Limb (tissue), 2 donors: Measurements from ENCODE around the gene CHPF.

ENCODE experiments used
- DNase-seq, 2 donors: peaks; one replicate each; pipeline ENCODE4 v3.0.0-alpha.2; 2016; ENCODE audit errors: extremely low spot score in 2 of 2

The CHPF gene

DNA sequence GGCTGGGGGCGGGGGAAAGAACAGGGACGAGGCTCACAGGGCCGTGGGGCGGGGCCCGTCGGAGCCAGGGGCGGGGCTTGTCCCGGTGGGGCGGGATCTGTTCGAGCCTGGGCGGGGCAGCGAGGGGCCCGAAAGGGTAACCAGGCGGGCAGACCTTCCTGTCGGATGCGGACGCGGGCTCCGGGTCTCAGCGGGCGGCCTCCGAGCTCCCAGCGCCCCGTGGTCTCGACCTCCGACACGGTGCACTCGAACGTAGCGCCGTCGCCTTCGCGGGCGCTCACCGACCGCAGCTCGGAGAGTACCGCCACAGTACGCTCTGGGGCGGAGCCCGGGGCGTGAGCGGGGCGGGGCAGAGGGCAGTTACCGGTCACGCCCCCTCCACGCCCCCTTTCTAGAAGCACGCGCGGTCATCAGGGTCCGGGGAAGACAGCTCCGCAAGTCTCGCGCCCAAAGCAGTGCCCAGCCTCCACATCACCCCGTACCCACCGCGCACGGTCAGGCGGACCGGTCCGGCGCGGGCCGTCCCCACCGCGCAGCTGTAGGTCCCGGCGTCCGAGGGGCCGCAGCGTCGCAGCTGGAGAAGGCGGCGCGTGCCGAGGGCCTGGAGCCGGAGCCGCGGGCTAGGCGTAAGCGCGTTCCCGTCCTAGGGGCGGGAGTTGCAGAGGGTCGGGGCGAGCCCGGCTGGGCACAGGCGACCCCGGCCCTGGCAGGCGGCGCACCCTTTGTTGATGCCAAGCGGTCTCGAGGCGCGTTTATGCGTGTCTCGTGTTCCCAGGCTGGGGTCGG is 9.0 kb upstream of the CHPF start:
- peak; percentile 82 to 95 for DNase-seq

DNA sequence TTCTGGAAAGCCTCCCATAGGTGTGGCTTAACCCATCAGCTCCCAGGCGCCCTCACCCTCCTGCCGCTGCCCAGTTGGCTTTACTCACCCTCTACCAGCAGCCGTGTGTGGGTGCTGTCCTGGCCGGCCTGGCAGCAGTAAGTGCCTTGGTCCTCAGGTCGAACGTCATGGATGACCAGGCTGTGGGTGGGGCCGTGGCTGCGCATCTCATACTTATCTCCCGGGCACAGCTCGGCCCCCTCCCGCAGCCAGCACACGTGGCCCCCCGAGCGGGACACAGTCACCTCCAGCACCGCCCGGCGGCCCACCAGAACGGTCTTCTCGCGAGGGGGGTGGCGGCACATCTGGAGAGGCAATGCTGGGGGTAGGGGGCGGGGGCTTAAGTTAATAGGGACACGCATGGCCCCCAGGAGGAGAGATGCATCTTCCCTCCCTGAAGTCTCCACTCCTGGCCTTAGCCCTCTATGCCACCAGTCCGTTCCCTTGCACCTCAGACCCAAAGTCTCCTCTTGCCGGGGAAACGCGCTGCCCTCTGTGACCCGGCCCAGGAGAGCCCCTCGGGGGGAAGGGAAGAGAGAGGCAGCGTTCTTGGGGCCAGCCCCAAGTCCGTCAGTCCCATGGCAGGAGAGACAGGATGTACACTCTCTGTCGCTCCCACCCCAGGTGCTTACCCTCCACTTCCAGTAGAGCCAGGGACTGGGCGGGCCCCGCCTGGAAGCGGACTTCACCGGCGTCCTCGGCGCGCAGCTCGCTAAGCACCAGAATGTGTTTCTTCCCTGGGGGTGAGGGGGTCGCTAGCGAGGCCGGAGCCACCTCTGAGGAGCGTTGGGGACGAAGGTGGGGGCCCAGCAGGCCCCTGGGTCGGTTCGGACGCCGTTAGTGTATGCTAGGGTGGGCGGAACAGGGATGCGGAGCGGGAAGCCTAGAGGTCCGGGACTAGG is 8.1 kb upstream of the CHPF start:
- no peak for DNase-seq

DNA sequence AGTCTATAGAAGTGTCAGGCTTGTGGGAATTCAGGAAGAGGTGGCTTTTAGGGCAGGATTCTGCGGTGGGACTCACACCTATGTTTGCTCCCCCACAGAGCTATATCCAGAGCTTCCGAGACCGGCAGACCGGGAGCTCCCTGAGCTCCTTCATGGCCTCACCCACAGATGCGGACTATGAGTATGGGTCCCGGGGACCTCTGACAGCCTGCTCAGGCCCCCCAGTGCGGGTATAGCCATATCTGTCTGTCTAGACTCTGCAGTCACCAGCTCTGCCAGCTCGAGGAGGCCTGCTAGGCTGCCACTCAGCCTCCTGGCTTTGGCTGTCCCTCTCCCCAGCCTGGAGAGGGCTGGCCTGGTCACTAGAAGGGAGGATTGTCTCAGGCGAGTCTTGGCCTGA is 6.0 kb upstream of the CHPF start:
- no peak for DNase-seq

DNA sequence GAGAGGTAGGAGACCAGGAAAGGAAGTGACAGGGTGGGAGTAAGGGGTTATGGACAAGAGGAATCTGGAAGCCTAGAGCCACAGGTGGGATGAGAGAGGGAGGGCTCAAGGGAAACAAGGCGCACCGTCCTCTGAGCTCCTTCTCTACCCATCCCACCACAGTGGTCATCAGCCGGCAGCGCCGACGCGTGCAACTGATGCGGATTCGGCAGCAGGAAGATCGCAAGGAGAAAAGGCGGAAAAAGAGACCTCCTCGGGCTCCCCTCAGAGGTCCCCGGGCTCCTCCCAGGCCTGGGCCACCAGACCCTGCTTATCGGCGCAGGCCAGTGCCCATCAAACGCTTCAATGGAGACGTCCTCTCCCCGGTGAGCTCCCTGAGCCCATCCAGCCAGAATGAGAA is 5.4 kb upstream of the CHPF start:
- no peak for DNase-seq

DNA sequence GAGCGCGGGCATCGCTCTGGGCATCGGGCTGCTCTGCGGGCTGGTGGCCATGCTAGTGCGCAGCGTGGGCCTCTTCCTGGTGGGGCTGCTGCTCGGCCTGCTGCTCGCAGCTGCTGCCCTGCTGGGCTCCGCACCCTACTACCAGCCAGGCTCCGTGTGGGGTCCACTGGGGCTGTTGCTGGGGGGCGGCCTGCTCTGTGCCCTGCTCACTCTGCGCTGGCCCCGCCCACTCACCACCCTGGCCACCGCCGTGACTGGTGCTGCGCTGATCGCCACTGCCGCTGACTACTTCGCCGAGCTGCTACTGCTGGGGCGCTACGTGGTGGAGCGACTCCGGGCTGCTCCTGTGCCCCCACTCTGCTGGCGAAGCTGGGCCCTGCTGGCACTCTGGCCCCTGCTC is 4.0 kb upstream of the CHPF start:
- no peak for DNase-seq

DNA sequence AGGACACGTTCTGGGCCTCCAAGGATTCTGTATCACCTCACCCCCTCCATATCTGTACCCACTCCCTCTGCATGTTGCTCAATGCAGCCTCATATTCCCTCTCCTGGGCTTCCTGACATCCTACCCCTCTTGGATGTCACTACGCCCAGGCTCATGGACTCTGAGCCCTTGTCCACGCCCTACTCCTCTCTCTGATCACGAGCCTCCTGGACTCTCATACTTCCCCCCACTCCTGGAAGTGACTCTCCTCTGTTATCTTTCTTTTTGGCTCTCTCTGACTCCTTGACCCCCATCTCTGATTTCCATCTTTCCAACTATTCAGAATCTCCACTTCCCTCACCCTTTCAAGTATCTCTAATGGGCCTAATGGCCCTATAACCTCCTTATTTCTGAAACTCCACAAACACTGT is 2.3 kb upstream of the CHPF start:
- DNase-seq: no peak

DNA sequence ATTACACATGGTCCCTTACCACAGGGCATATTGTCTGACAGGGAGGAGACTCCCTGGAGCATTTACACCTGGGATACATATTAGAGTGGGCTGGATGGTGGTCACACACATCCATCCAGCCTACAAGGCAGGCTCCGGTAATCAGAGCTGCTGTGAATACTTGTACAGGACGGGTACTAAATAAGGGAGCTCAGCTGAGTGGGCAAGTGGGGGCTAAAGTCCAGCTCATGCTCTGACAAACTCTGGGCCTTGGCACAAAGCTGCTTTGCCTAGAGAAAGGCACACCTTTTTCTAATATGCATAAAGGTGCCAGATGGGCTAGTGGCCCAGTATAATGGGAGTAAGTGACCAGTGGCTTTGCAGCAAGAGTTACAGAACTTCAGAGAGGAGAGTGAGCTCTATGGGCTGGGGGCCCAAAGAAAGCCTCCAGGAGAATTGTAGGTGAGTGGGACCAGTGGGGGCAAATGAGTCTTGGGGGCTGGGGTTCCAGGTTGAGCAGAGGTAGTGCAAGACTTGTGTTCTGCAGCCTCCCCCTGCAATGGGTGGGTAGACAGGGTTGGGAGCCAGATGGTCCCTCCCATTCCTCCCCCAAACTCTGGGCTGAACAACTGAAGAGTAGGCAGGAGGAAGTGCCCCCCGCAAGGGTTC is 1.8 kb upstream of the CHPF start:
- DNase-seq: no peak

DNA sequence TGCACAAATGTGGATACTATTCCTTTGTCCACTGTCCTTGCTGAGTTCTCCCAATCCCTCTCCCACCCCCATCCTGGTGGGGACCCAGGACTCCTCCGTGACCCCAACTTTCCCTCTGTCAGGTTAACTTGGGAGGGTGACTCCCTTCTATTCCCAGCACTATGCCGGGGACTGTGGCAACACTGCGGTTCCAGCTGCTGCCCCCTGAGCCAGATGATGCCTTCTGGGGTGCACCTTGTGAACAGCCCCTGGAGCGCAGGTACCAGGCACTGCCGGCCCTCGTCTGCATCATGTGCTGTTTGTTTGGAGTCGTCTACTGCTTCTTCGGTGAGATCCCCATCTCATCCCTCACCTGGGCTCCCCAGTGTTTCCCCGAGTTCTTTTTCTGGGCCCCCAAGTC is 958 bp upstream of the CHPF start:
- DNase-seq: no peak

DNA sequence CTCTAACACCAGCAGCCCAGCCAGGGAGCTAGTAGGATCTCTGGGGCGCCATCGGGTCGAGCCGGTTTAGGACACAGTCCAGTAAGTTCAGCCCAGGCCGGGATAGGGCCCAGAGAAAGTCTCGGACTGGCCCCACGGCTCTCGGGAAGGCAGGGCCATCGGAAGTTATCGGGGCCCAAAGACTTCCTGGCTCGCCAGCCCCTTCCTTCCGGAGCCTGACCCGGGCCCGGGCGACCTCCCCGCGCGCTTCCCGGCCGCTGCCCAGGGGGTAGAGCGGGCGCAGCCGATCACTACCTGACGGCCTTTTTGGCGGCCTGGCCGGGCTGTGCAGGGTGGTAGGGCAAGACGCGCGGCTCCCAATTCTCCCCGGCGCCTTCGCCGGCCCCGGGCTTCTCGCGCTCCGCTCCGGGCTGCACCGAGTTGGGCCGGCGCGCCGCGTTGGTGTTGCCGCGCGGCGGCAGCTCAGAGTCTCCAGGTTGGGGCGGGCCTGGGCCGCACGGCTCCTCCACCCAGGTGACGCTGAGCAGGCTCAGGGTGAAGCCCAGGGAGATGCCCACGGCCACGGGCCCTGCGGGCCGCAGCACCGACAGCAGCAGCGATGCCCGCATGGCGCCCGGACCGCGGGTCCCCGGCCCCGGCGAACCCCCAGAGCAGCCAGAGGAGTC is 546 bp downstream of the CHPF start:
- no peak for DNase-seq

DNA sequence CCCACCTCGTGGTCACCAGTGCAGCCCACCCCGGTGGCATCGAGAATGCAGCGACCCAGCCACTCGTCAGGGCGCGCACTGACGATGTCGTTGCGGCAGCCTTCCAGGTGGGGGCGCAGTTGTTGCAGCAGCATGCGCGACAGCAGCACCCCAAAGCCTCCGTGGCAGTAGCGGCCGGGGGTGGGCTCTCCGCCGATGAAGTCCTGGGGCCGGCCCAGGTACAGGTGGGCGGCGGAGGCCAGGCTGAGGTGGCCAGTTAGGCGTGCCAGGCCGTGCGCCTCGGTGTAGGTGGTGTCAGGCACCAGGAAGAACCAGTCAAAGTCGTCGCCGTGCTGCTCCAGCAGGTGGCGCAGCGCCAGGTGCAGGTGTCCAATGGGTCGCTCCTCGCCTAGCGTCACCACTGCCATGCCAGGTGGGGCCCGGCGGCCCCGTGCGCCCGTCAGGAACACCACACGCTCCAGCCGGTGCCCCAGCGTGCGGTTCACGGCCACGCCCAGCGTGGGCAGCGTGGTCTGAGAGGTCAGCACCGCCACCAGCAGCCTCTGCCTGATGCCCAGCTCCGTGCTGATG is 1.9 kb downstream of the CHPF start:
- peak; percentile 43 to 91 for DNase-seq

DNA sequence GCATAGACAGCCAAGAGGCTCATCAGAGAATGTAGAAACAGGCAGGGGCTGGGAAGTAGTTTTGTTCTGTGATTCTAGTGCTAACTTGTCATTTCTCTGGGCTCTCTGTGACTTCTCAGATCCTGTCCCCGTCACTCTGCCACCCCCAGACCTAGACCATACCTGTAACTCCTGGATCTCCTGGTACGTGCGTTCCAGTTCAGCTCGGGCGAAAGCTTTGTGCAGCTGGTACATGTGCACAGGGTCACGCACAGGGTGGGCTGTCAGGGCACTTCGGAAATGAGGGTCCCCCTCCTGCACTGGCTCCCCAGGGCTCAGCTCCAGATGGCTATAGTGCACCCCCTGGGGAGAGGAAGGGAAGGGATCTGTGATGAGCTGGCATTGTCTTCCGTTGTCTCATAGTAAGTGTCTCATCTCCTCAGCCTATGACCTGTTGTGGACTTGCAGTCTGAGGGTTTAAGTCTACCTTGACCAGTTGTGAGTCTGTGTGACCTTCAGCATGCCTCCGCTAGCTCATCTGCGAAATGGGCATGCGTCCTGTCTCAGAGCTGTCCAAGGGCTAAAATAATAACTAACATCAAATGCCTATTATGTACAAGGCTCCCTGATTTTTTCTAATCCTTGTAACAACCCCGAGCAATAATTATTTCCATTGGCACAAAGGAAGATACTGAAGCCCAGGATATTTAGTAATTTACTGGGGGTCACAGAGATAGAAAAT is 2.7 kb downstream of the CHPF start:
- no peak for DNase-seq

DNA sequence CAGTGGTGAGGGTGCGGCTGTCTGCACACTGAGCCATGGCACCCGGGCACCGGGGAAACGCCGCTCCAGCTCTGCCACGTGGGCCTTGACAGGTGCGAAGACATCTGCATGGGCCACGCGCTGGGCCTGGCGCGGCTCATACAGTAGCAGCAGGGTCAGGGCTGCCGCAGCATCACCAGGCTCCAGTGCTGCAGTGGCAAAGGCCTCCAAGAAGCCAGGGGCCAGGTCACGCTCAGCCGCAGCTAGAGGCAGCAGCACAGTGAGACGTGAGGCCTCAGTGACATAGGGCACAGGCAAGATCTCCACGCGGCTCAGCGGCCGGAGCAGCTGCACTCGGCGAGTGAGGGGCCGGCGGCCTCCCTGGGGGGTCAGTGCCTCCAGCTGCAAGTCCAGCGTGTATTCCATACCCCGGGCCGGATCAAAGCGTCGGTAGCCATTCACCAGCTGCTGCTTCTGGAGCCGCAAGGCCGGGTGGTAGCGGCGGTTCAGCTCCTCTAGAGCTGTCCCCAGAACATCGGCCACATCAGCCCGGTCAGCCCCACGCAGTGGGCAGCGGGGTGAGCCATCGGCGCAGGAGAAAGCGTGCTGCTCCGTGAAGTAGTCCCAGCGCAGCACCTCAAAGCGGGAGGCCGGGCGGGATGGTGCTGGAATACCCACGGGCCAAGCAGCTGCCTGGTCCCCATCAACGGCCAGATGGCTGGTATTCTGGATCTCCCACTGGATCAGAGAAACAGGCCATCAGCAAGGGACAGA is 3.5 kb downstream of the CHPF start:
- DNase-seq: no peak

DNA sequence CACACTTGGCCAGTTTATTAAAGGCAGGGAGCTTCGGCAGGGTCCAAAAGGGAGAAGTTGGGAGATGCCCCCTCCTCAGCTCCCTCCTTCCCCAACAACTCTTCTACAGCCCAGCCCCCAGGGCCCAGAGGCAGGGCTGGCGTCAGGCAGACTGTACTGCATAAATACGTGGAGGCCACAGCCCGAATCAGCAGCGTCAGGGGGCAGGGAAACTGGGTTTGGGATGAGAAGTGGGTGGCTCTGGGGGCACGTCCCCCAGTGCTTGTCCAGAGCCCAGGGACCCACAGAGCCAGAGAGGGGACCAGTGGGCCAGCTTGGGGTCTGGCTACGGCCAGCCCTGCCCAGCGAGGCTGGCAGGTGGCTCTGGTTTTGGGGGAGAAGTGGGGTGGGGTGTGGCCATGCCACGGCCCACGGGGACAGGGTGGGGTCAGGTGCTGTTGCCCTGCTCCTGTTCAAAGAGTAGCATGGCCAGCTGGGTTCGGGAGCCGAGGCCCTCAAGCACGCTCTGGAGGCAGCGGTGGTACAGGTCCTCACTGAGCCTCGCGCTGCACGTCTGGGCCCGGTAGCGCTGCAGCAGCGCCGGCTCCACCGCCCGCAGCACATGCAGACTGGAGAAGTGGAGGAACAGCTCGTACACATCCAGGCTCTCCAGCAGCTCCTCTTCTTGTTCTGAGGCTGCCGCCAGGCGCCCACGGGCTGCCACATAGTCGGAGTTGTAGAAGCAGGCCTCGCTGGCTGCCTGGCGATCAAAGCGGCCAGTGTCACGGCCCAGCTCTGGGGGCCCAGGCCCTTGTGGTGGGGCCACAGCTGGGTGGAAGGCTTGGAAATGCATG is 4.4 kb downstream of the CHPF start:
- no peak for DNase-seq

DNA sequence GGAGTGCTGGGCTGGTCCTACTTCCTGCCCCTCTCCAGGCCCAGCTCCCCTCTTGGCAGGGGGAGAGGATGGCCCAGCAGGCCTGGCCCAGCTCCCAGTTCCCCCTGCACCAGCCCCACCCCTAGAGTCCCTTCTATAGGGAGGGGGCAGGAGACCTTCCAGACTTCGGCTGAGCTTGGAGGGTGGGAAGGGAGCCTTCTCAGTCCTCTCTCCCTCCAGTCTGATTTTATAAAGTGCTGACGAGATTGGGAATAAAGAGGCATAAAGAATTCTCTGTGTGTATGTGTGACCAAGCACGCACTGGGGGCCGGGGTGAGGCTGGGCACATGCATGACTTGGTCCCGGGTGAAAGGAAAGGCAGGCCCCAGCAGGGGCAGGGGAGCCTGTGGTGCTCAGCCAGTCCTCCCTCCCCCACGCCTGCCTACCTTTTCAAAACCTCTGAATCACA is 5.1 kb downstream of the CHPF start:
- peak in 1 of 2 donors; percentile 76 for DNase-seq

DNA sequence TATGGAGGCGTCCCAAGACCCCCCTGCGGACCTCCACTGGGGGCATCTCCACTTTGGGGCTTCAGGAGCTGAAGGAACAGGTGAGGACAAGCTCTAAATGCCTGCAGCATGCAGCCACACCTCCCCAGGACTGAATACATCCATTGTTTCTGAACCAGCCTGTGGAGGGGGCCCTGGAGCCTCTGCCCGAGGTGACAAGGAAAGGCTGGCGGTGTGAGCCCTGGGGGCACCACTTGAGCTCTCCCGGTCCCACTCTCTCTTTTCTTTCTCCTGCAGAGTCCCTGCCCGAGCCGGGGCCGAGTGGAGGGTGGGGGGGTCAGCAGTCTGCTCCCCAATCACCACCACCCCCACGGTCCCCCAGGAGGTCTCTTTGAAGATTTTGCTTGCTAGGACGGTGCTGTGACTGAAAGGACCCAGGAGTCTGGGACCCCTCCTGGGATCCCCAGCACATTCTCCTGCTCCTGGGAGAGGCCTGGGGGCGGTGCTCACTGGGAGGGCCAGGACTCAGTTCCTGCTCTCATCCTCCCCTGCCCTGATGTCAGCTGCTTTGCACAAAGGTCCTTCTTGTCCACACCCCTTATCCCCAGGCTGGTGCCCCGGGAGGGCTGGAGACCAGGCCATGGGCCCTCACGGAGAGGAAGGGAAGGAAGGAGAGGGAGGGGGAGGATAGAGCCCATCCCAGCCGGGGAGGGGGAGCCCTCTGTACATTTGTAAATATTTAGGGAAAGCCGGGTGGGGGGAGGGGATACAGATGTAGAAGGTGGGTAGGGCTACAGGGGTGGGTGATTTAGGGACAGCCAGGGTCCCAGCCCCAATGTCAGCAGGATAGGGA is 5.7 kb downstream of the CHPF start:
- no peak for DNase-seq

DNA sequence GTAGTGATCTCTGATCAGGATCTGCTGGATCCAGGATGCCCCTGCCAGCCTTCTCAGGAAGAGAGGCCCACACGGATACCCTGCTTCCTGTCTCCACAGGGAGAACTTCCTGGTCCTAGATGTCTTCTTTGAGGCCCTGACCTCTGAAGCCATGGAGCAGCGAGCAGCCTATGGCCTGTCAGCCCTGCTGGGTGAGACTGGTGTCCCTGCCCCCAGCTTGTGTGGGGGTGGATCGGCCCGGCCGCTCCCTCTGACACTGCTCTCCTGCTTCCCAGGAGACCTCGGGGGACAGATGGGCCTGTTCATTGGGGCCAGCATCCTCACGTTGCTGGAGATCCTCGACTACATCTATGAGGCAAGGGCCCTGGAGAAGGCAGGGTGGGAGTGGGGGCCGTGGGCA is 6.6 kb downstream of the CHPF start:
- no peak for DNase-seq

DNA sequence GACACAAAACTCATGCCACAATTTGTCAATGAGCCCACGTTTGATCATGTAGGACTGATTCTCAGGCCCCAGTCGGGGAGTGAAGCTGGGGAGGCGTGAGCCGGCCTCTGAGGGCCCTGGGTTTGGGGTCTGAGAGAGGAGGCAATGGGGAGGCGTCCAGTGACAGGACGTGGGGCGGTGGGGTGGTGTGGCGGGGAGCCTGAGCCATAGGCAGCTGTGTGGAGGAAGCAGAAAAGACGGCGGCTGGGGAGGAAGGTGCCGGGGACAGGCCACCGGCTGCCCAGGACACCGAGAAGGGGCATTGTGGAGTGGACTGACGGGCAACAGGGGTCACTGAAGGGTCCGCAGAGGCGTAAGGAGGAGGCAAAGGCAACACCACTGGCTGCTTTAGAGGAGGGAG is 7.2 kb downstream of the CHPF start:
- DNase-seq: no peak
